ENCODE measurements around the gene ZNF423.

ZNF423 gene

DNA sequence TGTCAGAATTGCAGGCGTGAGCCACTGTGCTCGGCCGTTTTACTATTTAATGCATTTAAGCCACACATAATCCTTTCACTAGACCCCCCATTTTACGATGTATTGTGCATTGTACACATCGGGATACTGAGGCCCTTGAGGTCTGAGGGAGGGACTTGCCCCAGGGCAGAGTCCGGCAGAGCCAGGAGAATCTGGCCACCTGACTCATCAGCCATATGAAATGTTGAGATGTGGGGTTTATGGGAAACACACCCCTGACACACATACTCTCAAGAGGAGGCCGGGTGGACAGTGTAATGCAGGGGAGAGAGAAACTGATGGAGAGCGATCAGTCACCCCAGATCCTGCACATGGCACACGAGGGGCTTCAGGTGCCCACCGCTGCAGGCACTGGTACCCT, 196.6 kb downstream of the ZNF423 start:
- no peak for DNase-seq

DNA sequence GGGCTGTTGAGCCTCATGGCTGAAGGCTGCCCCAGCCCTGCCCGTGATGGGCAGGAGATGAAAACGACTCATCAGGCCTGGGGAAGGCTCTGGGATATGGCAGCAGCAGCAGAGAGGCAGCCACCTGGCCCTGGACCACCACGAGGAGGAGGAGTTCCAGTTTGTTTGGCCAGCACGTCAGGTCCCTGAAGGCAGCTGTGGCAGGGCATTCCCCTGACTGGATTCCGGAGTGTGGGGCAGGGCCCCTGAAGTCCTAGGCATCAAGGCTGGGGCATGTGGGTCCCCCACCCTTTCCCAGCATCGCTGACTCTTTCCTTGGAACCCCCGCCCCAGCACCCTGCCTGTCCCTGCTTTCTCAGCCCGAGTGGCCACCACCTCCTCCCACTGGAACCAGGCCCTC, 197.4 kb downstream of the ZNF423 start:
- no peak for DNase-seq

DNA sequence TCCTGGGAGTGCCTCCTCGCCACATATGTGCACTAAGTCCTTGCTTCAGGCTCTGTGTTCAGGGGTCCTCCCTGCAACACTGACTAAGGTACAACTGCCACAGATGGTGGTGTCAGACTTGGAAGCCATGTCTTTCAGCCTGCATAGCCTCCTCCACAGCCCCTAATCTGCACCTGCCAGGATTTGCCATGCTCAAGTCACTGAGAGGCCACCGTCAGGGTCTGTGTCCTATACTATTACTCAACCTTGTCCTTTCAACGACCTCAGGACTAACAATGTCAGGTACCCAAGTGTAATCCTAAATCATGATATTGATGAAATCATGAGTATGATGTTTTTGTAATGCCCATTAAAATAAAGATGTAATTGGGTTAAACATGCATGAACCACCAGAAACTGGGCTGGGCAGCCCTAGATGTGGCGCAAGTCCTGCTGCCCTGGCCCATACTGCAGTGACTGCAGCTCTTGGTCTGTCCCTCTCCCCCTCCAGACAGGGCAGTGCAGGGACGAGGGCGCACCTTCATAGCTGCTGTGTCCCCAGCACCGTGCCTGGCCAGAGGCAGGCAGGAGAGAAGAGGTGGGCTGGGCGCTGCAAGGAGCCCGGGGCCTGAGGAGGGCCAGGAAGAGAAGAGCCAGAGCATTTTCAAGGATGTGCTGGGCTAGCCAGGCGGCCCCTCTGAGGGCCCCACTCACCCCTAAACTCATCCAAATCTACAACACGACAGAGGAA, 198.0 kb downstream of the ZNF423 start:
- DNase-seq = no peak

DNA sequence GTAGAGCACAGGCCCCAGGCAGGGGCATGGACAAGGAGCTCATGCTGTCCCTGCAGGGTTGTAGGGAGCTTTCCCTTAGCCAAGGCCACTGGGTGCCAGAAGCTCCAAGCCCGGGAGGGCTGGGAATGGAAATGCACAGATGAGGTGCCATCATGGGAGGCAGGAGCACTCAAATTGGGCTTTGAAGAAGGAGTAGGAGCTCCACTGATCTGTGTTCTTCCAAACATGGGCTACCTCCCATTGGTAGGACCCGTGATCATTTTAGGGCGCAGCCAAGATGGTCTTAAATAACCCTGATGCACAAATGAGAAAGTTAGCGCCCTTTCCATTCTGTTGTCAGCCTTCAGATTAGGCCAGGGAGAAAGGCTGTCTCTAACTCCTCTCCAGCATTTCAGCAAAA, 201.5 kb downstream of the ZNF423 start:
- no peak for DNase-seq

DNA sequence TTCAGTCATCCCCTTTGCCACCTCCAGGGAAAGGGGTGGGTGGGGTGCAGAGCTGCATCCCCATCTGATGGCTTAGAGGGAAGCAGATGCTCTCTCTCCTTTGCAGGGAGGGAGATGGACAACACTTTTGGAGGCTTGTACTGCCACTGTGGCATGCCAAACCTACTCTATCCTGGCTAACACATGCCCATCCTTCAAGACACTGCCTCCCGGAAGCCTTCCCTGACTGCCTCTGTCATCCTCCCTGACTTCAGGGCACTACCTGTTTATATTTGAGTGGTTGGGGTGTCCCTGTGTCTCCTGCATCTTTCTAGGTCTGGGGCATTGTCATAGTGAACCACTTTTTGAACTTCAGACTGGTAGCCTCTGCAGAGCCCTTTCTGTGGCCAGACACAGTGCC, 202.3 kb downstream of the ZNF423 start:
- no peak for DNase-seq

DNA sequence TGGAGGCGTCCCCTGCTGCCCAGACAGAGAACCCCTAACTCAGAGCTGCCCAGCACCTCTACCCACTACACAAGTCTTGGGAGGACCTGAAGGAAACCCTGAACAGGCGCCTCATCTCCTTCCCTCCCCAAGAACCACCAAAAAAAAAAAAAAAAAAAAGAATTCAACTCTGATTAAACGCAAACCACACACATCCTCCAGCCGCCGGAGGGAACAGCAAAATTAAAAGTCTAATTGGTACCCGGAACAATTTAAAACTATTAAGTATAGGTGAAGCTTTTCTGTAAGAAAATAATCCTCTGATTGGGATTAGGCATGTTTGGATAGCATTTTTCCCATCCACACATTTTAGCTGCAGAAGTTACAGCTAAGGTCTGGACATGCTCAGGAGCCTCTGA, 202.7 kb downstream of the ZNF423 start:
- no peak for DNase-seq

DNA sequence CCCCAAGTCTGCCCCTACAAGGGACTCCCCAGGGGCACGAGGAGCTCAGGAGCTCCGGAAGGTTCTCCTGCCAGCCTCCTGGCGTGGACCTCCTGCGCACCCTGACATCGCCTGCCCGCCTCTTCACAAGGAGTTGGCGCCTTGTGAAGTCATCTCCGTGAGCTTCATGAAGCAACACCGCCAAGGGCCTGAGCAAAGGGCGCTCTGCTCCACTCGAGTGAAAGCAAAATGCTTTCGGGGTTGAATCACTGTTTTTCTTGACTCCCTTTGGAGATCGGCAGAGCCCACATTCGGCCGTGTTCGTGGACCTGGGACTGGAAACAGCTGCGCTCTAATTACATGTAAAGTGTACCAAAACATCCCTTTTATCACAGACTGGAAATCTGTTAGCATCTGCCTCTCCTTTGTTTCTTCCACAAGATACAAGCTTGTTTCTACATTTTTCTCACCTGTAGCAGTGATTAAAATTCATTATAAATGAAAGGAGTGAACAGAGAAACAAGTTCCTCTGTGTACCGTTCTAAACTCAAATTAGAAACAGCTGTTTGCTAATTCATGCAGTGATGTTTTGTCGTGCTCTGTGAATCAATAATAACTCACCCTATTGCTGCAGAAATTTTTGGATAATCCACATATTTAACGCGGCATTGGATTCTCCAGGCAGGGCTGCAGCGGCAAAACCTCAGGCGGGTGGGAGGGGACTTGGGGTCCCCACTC, 203.3 kb downstream of the ZNF423 start:
- no peak for DNase-seq

DNA sequence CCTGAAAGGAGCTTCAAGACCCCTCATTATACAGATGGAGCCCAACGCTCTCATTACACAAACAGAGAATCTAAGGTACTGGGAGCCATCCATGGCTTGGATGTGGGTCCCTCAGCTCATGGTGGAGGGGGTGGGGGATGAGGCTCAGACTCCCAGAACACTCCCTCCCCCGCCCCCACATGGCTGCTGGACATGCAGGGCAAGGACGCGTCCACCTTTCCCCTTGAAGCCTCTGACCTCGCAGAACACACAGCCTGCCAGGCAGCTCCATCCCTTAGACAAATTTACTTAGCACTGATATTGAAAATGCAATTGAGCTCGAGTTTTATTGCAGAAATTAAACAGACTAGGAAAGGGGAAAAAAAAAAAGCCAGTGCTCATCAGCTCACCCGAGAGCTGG, 203.9 kb downstream of the ZNF423 start:
- no peak for DNase-seq

DNA sequence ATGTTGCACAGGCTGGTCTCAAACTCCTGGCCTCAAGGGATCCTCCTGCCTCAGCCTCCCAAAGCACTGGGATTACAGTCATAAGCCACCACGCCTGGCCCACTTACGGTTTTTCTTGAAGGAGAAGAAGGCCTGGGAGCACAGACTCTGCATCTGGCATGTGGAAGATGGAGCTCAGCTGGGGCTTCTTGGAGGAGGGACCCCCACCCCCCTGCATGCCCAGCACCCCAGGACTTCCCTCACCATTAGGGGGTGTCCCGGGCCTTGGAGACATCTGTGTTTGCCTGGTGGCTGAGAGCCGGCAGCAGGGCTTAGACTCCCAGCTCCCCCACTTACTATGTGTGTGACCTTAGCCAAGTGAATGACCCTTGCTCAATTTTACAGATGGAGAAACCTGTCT, 204.7 kb downstream of the ZNF423 start:
- DNase-seq = no peak

DNA sequence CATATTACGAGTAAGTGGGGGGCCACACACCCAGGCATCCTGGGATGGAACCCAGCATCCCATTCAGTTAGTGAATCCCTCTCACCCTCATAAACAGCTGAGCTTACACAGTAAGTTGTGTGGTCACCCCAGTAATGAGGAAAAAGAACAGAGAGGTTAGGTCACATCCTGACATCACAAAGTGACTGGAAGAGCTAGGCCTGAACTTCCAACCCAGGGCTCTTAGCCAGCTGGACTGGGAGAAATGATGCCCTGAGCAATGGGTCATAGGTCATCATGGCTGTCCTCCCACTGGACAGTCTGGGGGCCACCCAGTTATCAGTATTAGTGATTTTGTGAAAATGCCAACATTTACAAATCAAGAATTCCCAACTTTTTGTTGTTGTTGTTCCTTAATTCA, 205.3 kb downstream of the ZNF423 start:
- no peak for DNase-seq

DNA sequence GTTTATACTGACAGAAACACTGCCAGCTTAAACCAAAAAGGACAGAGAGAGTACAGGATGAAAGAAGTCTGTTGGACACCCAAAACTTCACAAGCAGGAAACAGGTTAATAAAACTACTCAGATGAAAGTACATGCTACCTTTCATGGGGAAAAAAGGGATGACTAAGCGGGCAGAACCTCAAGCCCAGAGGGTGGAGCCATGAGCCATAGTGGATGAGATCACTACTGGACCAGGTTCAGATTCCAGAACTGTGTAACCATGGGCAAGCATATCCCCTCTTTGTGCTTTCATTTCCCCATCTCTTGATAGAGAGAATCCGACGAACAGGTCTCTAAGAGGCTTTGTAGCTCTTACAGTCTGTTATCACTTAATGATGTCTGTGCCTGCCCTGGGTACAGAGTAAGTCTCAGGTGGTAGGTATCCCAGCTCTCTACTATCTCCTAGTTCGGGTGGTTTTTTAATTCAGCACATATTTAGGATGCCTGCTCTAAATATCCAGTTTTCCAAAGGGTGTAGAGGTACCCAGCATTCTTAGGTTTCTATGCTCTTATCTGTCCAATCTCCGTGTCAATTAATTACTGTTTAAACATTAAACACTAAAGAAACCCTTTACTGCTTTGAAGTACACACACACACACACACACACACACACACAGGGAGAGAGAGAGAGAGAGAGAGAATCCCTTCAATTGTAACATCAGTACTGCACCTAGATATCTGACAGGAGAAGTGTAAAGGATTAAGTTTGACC, 206.7 kb downstream of the ZNF423 start:
- no peak for DNase-seq

DNA sequence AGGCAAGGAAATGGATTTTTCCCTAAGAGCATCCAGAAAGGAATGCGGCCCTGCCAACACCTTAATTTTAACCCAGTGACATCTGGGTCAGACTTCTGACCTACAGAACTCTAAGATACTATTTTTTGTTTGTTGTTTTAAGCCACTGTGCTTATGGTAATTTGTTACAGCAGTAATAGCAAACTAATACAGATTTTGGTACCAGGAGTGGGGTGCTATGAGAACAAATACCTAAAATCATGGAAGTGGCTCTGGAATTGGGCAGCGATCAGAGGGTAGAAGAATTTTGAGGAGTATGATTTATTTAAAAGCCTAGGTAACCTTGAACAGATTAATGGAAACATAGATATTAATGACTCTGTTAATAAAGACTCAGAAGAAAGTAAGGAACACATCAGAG, 208.2 kb downstream of the ZNF423 start:
- no peak for DNase-seq

DNA sequence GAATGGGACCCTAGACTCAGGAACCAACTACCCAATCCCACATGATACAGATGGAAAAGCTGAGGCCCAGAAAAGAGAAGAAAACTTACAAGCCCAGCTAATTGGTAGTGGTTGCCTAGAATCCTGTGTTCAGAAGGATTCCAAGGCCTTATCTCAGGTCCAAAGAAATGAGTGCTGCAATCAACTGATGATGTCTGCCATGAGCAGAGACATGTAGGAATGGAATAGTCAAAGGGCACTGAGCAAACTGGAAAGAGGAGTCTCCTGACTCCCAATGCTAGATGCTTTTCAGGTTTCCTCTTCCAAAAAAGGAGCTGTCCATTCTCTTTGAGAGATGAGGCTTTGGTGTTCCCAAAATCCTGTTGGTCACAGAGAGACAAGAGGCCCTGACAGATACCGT, 210.6 kb downstream of the ZNF423 start:
- DNase-seq = no peak

DNA sequence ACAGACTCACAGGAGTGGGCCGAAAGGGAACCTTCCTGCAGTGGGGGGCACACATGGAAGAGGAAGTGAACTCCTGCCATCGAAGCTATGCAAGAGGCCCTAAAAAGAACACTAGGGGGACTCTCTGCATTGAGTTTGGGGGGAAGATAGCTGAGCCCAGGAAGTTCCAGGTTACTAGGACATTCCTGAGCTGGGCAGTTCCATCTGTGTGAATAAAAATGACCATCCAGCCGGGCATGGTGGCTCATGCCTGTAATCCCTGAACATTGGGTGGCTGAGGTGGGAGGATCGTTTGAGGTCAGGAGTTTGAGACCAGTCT, 211.8 kb downstream of the ZNF423 start:
- DNase-seq = no peak

DNA sequence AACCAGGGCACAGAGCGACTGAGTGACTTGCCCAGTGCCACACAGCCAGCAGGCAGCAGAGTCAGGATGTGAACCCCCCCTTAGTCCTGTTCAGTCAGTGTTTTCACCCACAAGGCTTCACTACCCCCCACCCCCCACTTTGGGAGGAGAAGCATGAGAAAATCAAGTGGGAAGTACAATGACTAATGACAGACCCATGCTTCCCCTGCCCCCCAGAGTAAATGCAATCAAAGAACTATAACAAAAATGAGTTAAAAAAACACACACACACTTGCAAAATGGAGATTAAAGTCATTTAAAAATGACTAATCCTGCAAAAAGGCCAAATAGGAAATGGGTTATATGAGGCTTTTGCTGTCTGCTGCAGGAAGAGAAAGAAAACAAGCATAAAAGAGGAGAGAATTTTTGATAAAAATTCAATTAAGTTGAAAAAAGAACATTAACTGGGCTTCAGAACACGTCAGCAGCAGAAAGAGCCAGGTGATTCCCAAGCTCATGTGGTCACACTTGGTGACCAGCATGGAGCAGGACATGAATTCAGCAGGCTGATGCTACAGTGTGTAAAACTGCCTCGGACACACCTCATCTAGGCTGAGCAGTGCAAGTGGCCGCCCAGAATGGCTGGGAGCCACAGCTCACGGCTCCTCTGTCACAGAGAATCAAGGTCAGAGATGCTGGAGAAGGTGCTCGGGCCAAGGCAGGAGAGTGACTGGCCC, 212.3 kb downstream of the ZNF423 start:
- no peak for DNase-seq

DNA sequence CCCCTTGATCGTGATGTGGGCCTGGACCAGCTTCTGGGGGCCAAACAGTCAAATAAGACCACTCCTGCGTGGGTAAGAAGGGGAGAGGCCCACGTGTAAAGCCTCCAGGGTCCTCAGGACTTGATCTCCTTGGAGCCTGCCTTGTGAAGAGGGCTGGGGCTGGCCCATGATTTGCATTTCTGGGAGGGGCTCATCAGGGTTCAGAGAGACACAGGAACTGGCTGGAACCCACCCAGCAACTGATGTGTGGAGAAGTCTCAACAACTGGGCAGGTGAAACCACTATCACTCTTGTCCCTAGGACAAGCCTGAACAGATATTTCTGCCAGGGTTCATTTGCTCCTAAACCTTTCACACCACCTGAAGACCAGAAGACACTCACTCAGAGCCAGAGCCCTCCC, 214.7 kb downstream of the ZNF423 start:
- DNase-seq = no peak

DNA sequence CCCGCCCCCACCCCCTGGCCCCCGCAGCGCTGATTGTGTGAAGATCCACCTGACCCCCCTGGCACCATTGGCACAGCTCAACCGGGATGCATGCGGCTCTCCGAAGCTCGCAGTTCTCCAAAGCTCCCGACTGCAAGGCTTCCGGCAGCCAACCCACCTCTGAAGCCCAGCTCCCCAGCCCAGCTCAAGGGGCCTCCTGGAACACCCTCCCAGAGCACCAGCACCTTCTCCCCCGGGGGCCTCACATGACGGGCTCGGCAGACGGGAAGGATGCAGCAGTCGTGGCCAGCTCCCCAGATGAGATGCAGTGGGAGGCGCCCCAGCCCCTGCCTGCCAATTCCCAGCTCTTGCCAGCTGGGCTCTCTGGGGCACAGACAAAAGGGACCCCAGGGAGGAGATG, 215.3 kb downstream of the ZNF423 start:
- DNase-seq = no peak

DNA sequence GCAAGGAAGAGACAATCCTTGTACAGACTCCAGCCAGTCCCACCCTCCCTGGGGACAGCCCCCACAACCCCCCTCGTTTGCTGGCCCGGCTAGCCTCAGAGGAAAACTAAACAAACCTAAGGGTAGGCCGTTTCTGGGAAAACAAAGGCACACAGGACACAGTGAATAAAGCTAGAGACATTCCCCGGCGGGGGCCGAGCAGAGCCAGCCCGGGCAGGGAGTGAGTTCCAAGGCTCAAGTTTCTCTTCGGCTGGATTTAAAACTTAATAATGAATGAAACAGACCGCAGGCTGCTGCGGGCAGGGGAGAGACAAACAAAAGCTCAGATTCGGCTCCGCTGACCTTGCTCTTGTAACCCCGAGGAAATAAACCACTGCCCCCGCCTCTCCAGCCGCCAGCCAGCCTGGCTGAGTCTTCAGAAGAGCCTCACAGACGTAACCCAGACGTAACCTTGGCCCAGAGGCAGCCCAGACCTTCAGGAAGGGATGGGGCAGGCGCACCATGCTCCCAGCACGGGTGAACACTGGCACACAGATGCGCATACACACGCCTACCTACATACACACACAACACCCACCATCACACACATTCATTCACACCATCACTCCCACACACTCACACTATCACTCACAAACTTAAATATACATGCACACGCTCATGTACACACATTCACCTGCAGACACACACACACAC, 216.0 kb downstream of the ZNF423 start:
- no peak for DNase-seq

DNA sequence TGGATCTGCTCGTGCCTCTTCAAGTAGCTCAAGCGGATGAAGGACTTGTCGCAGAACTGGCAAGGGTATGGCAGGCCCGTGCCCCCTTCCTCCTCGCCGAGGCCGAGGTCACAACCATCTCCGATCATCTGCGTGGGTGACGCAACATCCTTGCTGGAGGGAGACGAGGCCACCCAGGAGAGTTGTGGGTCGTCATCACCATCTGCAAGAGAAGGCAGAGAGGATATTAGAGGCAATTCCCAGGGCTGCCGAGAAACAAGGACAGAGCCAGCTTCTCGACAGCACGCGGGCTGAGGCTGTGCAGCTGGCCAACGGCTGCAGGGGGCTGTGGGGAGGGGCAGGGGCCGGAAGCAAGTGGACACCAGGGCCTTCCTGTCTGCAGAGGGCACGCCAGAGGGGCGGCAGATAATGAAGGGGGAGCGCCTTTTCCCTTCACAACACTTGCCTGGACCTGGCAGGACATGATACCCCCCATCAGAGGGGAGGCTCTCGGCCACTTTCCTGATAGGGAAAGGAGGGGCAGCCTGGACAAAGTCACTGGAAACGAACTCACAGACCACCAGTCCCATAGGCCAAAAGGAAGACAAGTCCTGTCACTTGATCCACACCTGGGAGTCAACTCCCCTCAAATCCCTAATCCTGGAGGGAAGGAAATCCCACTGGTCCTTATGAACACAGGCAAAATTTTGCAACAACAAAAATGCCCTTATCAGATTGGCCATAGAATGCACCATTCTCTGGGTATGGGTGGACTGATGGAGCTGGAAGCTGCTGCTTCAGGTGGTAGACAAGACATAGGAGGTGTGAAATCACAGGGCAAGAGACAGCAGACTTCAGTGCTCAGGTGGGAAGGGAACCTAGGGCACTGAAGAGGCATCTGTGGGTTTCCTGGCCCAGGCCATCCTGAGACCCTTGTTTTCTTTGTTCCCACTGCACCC, 217.0 kb downstream of the ZNF423 start:
- no peak for DNase-seq

DNA sequence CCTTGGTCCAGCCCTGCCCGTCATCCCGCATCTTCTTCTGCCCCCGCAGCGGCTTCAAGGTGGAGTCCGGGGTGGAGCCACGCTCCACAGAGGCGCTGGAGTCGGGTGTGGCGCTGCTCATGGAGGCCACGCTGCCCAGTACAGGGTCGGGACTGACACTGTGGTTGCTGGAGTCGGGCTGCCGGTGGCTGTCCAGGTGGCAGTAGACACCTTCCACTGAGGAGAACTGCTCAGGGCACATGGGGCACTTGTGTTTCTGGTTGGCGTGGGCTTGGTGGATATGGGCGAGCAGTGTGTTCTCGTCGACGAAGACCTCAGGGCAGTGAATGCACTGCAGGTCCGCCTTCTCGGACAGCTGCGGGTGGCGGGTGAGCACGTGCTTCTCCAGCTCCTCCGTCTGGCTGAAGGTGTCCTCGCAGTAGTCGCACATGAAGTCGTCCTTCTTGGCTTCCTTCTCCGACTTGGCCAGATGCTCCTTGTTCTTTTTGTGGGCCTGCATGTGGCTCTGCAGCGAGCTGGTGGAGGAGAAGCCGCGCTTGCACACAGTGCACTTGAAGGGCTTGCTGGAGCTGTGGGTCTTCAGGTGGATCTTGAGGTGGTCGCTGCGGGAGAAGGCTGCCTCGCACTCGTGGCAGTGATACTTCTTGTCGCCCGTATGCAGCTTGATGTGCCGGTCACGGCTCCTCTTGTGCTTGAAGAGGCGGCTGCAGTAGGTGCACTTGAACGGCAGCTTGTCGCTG, 217.8 kb downstream of the ZNF423 start:
- no peak for DNase-seq

DNA sequence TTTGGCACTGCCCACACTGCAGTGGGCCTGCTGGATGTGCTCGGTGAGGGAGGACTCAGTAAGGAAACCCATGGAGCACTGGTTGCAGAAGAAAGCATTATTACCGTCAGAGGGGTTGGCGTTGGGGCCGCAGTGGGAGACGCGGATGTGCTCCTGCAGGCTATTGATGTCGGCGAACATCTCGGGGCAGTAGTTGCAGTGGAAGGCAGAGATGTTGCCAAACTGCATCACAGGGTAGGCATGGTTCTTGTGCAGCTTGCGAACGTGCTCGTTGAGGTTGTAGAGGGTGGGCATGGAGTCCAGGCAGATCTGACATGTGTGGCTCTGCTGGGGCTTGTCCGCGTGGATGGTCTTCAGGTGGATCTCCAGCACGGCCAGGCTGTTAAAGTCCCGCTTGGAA, 218.4 kb downstream of the ZNF423 start:
- no peak for DNase-seq

All from CD4-positive, alpha-beta T cell treated with Interleukin-17A for 1 hour (primary cell).